Gastrocnemius medialis (tissue), 4 donors: Measurements from ENCODE around the gene MST1R.

ENCODE experiments used
- POLR2A ChIP-seq, 2 donors: fragments of 450-650 bp; IDR thresholded peaks; one replicate each; pipeline ENCODE4 v1.6.1; 2017; ENCODE audit warnings: antibody characterized with exemption in 2 of 2, mild to moderate bottlenecking in 2 of 2, moderate library complexity in 2 of 2
- TF ChIP-seq, protein P1 (sequence below), 5 experiments: fragments of 450-650 bp in 3 of 5; fragments of 200-600 bp in 2 of 5; sonication (generic) in 2 of 5; IDR thresholded peaks in 4 of 5; conservative IDR thresholded peaks in 1 of 5; 1 replicate in 4 of 5; 2 replicates in 1 of 5; pipeline ENCODE4 v1.5.1; 2016 to 2019; ENCODE audit warnings: antibody characterized with exemption in 5 of 5, mild to moderate bottlenecking in 3 of 5, moderate library complexity in 3 of 5

DNA sequence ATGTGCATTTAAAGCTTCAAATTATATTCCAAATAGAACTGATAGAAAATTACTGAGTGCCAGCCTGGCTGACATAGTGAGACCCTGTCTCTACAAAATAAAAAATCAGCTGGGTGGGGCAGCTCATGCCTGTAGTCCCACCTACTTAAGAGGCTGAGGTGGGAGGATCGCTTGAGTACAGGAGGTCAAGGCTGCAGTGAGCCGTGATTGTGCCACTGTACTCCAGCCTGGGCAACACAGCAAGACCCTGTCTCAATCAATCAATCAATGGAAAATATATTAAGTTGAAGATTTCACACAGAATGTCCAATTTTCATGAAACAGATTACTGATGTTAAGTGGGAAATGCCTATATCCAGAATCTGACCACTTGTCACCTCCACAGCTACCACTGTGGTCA is 21.8 kb upstream of the MST1R start:
- no peak for TF ChIP-seq POLR2A (IDR thresholded peaks at IDR 0.05)
- TF ChIP-seq, protein P1, sequence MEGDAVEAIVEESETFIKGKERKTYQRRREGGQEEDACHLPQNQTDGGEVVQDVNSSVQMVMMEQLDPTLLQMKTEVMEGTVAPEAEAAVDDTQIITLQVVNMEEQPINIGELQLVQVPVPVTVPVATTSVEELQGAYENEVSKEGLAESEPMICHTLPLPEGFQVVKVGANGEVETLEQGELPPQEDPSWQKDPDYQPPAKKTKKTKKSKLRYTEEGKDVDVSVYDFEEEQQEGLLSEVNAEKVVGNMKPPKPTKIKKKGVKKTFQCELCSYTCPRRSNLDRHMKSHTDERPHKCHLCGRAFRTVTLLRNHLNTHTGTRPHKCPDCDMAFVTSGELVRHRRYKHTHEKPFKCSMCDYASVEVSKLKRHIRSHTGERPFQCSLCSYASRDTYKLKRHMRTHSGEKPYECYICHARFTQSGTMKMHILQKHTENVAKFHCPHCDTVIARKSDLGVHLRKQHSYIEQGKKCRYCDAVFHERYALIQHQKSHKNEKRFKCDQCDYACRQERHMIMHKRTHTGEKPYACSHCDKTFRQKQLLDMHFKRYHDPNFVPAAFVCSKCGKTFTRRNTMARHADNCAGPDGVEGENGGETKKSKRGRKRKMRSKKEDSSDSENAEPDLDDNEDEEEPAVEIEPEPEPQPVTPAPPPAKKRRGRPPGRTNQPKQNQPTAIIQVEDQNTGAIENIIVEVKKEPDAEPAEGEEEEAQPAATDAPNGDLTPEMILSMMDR (IDR thresholded peaks at IDR 0.05 in 4 of 5, conservative IDR thresholded peaks at IDR 0.05 in 1 of 5), result no peak
